DMS153 treated with DMSO at 0.1 percent for 48 hours (cell line): ENCODE measurements around the gene SH2D2A.
A peak's percentile ranks its signal among the peaks of the same experiment; 100 is the strongest.

Source experiments
- DNase-seq: peaks from one replicate; lab custom pipeline; 2025; ENCODE audit not compliant: unreplicated experiment; lab: John Stamatoyannopoulos, UW

The SH2D2A gene

GRCh38 chr1:156805766-156806511 is 10.7 kb downstream of the SH2D2A start:
- no peak for DNase-seq

- DNase-seq = peak; percentile 26
These were observed 11.9 kb downstream of the SH2D2A start for GRCh38 chr1:156804572-156805243.

GRCh38 chr1:156804026-156804425 is 12.6 kb downstream of the SH2D2A start:
- no peak for DNase-seq

GRCh38 chr1:156803086-156803851 is 13.4 kb downstream of the SH2D2A start:
- DNase-seq = no peak

- no peak for DNase-seq
These were observed 14.2 kb downstream of the SH2D2A start for GRCh38 chr1:156802421-156802935.

GRCh38 chr1:156801409-156802121 is 15.1 kb downstream of the SH2D2A start:
- DNase-seq = no peak

GRCh38 chr1:156797212-156797871 is 19.3 kb downstream of the SH2D2A start:
- DNase-seq = peak; percentile 60

- DNase-seq = no peak
These were observed 20.1 kb downstream of the SH2D2A start for GRCh38 chr1:156796340-156797097.

GRCh38 chr1:156795787-156796186 is 20.9 kb downstream of the SH2D2A start:
- DNase-seq = no peak

GRCh38 chr1:156795374-156795733 is 21.3 kb downstream of the SH2D2A start:
- no peak for DNase-seq

GRCh38 chr1:156794506-156795373 is 21.9 kb downstream of the SH2D2A start:
- DNase-seq = no peak

GRCh38 chr1:156789621-156790318 is 26.9 kb downstream of the SH2D2A start:
- DNase-seq = no peak

- DNase-seq = no peak
These were observed 28.5 kb downstream of the SH2D2A start for GRCh38 chr1:156788136-156788535.

- DNase-seq = no peak
These were observed 30.0 kb downstream of the SH2D2A start for GRCh38 chr1:156786640-156787039.

- DNase-seq = no peak
These were observed 31.2 kb downstream of the SH2D2A start for GRCh38 chr1:156785458-156785857.

GRCh38 chr1:156781585-156782186 is 35.0 kb downstream of the SH2D2A start:
- DNase-seq = no peak

GRCh38 chr1:156777573-156777972 is 39.1 kb downstream of the SH2D2A start:
- DNase-seq = no peak

- DNase-seq = no peak
These were observed 39.7 kb downstream of the SH2D2A start for GRCh38 chr1:156776942-156777341.
